ENCODE measurements around the gene THAP4. TPM values are rescaled to one million over a fixed set of nuclear protein-coding genes. Genes with fewer than 3 reads are reported as not detected.
"Not testable (repeated sequence)": the region's sequence is repeated elsewhere in the genome, so short reads cannot be mapped to it uniquely, and the experiment has no call there.

THAP4 gene
- total RNA-seq, 1 donor from 2014 or later = 40.9 TPM

DNA sequence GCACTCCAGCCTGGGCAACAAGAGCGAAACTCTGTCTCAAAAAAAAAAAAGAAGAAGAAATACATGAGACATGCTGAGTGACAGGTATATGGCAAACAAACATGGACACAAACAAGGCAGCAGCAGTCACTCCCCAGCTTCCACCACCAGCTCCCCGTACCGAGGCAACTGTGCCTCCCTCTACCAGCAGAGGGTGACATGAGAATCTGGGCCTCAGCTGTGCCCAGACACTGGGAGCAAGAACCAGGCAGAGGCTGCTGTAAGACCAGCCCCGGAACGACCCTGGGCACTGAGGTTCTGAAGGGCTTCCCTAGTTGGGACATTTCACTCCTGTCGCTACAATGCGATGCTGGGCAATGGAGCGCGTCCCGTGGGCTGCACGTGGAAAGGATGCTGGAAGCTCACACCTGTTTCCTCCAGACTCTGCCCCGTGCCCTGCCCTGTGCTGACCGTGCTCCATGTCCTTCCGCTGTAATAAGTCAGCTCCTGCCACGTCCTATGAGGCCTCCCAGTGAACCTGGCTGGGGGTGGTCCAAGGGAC is 41.3 kb downstream of the THAP4 start:
- peaks cover 15% of the 10 kb centered on the region for H3K4me1 Mint-ChIP-seq (ENCODE audit: low read depth)
- H3K36me3 Mint-ChIP-seq (ENCODE audit: low read depth) = peaks cover 10% of the 10 kb centered on the region
- no peak overlapping the region for H3K27ac Mint-ChIP-seq (ENCODE audit: unreplicated experiment)
- H3K27me3 Mint-ChIP-seq (ENCODE audit: low read depth) = no peaks in the 10 kb centered on the region
- no peaks in the 10 kb centered on the region for H3K9me3 Mint-ChIP-seq (ENCODE audit: low read depth)
- peak; percentile 64 for DNase-seq (ENCODE audit: low spot score)
- H3K4me3 Mint-ChIP-seq (ENCODE audit: unreplicated experiment) = no peak overlapping the region
- TF ChIP-seq, protein P1, sequence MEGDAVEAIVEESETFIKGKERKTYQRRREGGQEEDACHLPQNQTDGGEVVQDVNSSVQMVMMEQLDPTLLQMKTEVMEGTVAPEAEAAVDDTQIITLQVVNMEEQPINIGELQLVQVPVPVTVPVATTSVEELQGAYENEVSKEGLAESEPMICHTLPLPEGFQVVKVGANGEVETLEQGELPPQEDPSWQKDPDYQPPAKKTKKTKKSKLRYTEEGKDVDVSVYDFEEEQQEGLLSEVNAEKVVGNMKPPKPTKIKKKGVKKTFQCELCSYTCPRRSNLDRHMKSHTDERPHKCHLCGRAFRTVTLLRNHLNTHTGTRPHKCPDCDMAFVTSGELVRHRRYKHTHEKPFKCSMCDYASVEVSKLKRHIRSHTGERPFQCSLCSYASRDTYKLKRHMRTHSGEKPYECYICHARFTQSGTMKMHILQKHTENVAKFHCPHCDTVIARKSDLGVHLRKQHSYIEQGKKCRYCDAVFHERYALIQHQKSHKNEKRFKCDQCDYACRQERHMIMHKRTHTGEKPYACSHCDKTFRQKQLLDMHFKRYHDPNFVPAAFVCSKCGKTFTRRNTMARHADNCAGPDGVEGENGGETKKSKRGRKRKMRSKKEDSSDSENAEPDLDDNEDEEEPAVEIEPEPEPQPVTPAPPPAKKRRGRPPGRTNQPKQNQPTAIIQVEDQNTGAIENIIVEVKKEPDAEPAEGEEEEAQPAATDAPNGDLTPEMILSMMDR (IDR thresholded peaks at IDR 0.05) = peak; percentile 66

DNA sequence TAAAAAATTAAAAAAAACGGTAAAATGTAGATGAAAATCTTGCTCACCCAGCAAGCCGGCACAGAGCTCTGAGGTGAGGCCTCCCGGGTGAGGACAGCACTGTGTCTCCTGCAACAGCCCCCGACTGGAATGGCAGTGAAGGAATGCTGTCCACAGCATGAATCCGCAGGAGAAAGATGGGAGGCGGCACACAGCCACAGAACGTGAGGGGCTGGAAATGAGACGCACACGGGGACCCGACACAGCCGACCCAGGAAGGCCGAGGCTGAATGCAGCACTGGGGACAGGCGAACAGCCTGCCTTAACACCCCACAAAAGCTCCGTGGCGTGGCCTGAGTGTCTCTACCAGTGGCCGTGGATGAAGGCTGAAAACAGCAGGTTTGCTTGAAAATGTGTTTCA is 43.7 kb downstream of the THAP4 start:
- peak; percentile 50 for DNase-seq (ENCODE audit: low spot score)
- peaks cover 16% of the 10 kb centered on the region for H3K36me3 Mint-ChIP-seq (ENCODE audit: low read depth)
- peaks cover 7% of the 10 kb centered on the region for H3K9me3 Mint-ChIP-seq (ENCODE audit: low read depth)
- H3K4me1 Mint-ChIP-seq (ENCODE audit: low read depth) = peaks cover 4% of the 10 kb centered on the region
- H3K27ac Mint-ChIP-seq (ENCODE audit: unreplicated experiment) = no peak overlapping the region
- no peak overlapping the region for H3K4me3 Mint-ChIP-seq (ENCODE audit: unreplicated experiment)
- TF ChIP-seq, protein P1 (IDR thresholded peaks at IDR 0.05) = no peak
- no peaks in the 10 kb centered on the region for H3K27me3 Mint-ChIP-seq (ENCODE audit: low read depth)

DNA sequence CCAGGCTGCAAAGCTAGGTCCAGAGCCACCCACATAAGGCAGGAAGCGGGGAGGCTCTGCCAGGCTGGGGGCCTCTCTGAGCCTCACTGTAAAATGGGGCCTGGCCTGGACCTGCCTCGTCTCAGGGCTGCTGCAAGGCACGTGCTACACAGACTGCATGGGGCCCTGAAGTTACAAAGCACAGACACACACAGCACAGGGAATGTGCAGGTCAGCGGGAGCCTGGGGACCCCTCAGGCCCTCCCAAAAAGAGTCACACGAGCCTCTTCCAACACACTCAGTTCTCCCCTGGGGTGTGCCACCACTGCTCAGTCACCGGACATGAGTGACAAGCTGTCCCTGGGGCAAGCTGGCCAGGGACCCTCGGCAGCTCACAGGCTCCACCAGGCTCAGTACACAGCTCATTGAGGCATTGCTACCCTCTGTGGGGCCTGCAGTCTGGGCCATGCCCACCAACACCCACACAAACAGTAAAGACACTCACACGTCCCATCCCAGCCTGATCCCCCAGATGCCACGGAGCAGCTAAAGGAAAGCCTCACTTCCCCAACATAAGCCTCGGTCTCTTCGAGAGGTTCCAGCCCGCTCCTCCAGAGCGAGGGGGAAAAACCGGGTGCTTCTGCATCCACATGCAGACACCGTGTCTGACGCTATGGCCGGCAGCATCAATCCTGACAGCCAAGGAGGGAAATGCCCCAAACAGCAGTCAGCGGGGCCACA is 44.7 kb downstream of the THAP4 start:
- TF ChIP-seq, protein P1 (IDR thresholded peaks at IDR 0.05) = no peak
- H3K36me3 Mint-ChIP-seq (ENCODE audit: low read depth) = peaks cover 22% of the 10 kb centered on the region
- no peak overlapping the region for H3K27ac Mint-ChIP-seq (ENCODE audit: unreplicated experiment)
- no peaks in the 10 kb centered on the region for H3K4me1 Mint-ChIP-seq (ENCODE audit: low read depth)
- no peaks in the 10 kb centered on the region for H3K27me3 Mint-ChIP-seq (ENCODE audit: low read depth)
- H3K9me3 Mint-ChIP-seq (ENCODE audit: low read depth) = peaks cover 13% of the 10 kb centered on the region
- no peak overlapping the region for H3K4me3 Mint-ChIP-seq (ENCODE audit: unreplicated experiment)
- peak; percentile 60 for DNase-seq (ENCODE audit: low spot score)

DNA sequence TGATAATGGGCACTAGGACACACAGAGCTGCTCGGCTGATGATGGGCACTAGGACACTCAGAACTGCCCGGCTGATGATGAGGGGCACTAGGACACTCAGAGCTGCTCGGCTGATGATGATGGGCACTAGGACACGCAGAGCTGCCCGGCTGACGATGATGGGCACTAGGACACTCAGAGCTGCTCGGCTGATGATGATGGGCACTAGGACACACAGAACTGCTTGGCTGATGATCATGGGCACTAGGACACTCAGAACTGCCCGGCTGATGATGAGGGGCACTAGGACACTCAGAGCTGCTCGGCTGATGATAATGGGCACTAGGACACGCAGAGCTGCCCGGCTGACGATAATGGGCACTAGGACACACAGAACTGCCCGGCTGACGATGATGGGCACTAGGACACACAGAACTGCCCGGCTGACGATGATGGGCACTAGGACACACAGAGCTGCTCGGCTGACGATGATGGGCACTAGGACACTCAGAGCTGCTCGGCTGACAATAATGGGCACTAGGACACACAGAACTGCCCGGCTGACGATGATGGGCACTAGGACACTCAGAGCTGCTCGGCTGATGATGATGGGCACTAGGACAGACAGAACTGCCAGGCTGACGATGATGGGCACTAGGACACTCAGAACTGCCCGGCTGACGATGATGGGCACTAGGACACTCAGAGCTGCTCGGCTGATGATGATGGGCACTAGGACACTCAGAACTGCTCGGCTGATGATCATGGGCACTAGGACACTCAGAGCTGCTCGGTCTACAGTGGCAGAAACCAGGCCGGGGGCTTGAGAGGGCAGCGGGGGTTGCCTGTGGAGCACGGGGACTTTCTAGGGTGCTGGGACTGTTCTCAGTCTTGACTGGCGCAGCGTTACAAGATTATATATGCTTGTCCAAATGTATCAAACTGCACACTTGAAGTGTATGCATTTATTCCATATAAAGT is 46.2 kb downstream of the THAP4 start:
- not testable (repeated sequence) for H3K27me3 Mint-ChIP-seq (ENCODE audit: low read depth); H3K27ac Mint-ChIP-seq (ENCODE audit: unreplicated experiment); H3K4me1 Mint-ChIP-seq (ENCODE audit: low read depth); H3K4me3 Mint-ChIP-seq (ENCODE audit: unreplicated experiment)
- H3K36me3 Mint-ChIP-seq (ENCODE audit: low read depth) = peaks cover 34% of the 10 kb centered on the region
- DNase-seq (ENCODE audit: low spot score) = peak; percentile 62
- H3K9me3 Mint-ChIP-seq (ENCODE audit: low read depth) = peaks cover 22% of the 10 kb centered on the region

DNA sequence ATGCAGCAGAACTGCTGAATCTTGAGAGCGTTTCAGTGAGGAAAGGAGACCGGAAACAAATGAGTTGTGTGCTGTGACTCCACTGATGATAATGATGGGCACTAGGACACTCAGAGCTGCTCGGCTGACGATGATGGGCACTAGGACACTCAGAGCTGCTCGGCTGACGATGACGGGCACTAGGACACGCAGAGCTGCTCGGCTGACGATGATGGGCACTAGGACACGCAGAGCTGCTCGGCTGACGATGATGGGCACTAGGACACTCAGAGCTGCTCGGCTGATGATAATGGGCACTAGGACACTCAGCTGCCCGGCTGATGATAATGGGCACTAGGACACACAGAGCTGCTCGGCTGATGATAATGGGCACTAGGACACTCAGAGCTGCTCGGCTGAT is 47.1 kb downstream of the THAP4 start:
- peak; percentile 48 for DNase-seq (ENCODE audit: low spot score)
- H3K27ac Mint-ChIP-seq (ENCODE audit: unreplicated experiment); H3K4me3 Mint-ChIP-seq (ENCODE audit: unreplicated experiment); H3K27me3 Mint-ChIP-seq (ENCODE audit: low read depth); H3K4me1 Mint-ChIP-seq (ENCODE audit: low read depth): not testable (repeated sequence)
- Mint-ChIP-seq H3K36me3 (ENCODE audit: low read depth) (peaks cover 41% of the 10 kb centered on the region), H3K9me3 (ENCODE audit: low read depth) (peaks cover 30% of the 10 kb centered on the region)
